ENCODE data around the gene ATAD1.
"Not testable (repeated sequence)": the region's sequence is repeated elsewhere in the genome, so short reads cannot be mapped to it uniquely, and the experiment has no call there.

ATAD1 gene

GRCh38 chr10:87751274-87751673 is 66.8 kb downstream of the ATAD1 start:
- no peak for DNase-seq

- no peak for DNase-seq
Measured at GRCh38 chr10:87750817-87751216, 67.2 kb downstream of the ATAD1 start.

GRCh38 chr10:87750001-87750671 is 67.9 kb downstream of the ATAD1 start:
- no peak for DNase-seq

- DNase-seq, result not testable (repeated sequence)
Measured at GRCh38 chr10:87748244-87748643, 69.8 kb downstream of the ATAD1 start.

GRCh38 chr10:87746911-87747310 is 71.1 kb downstream of the ATAD1 start:
- DNase-seq, result no peak

GRCh38 chr10:87744606-87745005 is 73.4 kb downstream of the ATAD1 start:
- DNase-seq, result no peak

GRCh38 chr10:87742992-87743610 is 74.9 kb downstream of the ATAD1 start:
- not testable (repeated sequence) for DNase-seq

- DNase-seq, result no peak
Measured at GRCh38 chr10:87740254-87740655, 77.8 kb downstream of the ATAD1 start.

- no peak for DNase-seq
Measured at GRCh38 chr10:87739703-87740102, 78.3 kb downstream of the ATAD1 start.

- not testable (repeated sequence) for DNase-seq
Measured at GRCh38 chr10:87738253-87738652, 79.8 kb downstream of the ATAD1 start.

- peak; percentile 23 for DNase-seq
Measured at GRCh38 chr10:87734987-87735827, 82.8 kb downstream of the ATAD1 start.

- no peak for DNase-seq
Measured at GRCh38 chr10:87733081-87733480, 84.9 kb downstream of the ATAD1 start.

- no peak for DNase-seq
Measured at GRCh38 chr10:87729940-87730339, 88.1 kb downstream of the ATAD1 start.

GRCh38 chr10:87724789-87725188 is 93.2 kb downstream of the ATAD1 start:
- DNase-seq, result no peak

GRCh38 chr10:87723500-87723899 is 94.5 kb downstream of the ATAD1 start:
- DNase-seq, result no peak

GRCh38 chr10:87722716-87723115 is 95.3 kb downstream of the ATAD1 start:
- no peak for DNase-seq

GRCh38 chr10:87721781-87722180 is 96.2 kb downstream of the ATAD1 start:
- no peak for DNase-seq

- DNase-seq, result no peak
Measured at GRCh38 chr10:87720665-87721064, 97.4 kb downstream of the ATAD1 start.

GRCh38 chr10:87716348-87716670 is 101.7 kb downstream of the ATAD1 start:
- DNase-seq, result no peak

GRCh38 chr10:87715552-87716347 is 102.3 kb downstream of the ATAD1 start:
- no peak for DNase-seq

- no peak for DNase-seq
Measured at GRCh38 chr10:87713707-87714106, 104.3 kb downstream of the ATAD1 start.

- no peak for DNase-seq
Measured at GRCh38 chr10:87712913-87713616, 105.0 kb downstream of the ATAD1 start.

- no peak for DNase-seq
Measured at GRCh38 chr10:87707254-87707653, 110.8 kb downstream of the ATAD1 start.

Measured in NCI-H1092 (cell line).